Endothelial cell of umbilical vein (primary cell): ENCODE results near the gene LIN7A. TPM values are rescaled to one million over a fixed set of nuclear protein-coding genes. Genes with fewer than 3 reads are reported as not detected.
"Not testable (repeated sequence)": the region's sequence is repeated elsewhere in the genome, so short reads cannot be mapped to it uniquely, and the experiment has no call there.

Experiments used
- BruUV-seq: library from RNA; stranded (reverse); fragments of 400-500 nt; replicated peaks from 2 replicates; lab custom pipeline; 2021; lab: Mats Ljungman, UMichigan
- CTCF ChIA-PET: fragments of 300-600, 350-600 bp; sonication (Branson Sonifier 250); formaldehyde crosslinking; loops from one replicate; lab custom pipeline; 2021; ENCODE audit warnings: antibody characterized with exemption, inconsistent platforms; lab: Charles Lee
- POLR2A ChIA-PET: fragments of 300-600, 350-600 bp; sonication (Branson Sonifier 250); formaldehyde crosslinking; loops from one replicate; lab custom pipeline; 2021; ENCODE audit warnings: antibody characterized with exemption, inconsistent platforms; lab: Charles Lee
- DNase-seq: peaks from one replicate; pipeline ENCODE4 v3.0.0-alpha.2; 2011; ENCODE audit warnings: low read depth, low spot score
- FAIRE-seq: peaks from 2 replicates; lab custom pipeline; 2011; peaks lifted over from hg19 to GRCh38; lab: Jason Lieb, UNC
- H2AFZ ChIP-seq: 2 replicates; pipeline ENCODE4 v1.6.0; 2012; ENCODE audit warnings: low read depth, low read length, control low read depth, inconsistent platforms
- H3K27ac ChIP-seq: 2 replicates; pipeline ENCODE4 v1.5.1; 2011; ENCODE audit warnings: low read depth, mild to moderate bottlenecking, control low read depth, low read length, moderate library complexity; ENCODE audit not compliant: insufficient read depth
- H3K27me3 ChIP-seq, 2 experiments: 2 replicates each; pipeline versions ENCODE4 v1.6.0 to v1.6.1; 2011; ENCODE audit warnings: low read length in 2 of 2, mixed read lengths in 1 of 2; ENCODE audit not compliant: control insufficient read depth in 2 of 2, insufficient read depth in 2 of 2
- H3K36me3 ChIP-seq, 2 experiments: 2 replicates in 1 of 2; 3 replicates in 1 of 2; pipeline ENCODE4 v1.5.1; 2011; ENCODE audit warnings: low read length in 2 of 2, mild to moderate bottlenecking in 1 of 2, moderate library complexity in 1 of 2; ENCODE audit not compliant: control insufficient read depth in 2 of 2, insufficient read depth in 2 of 2; ENCODE audit errors: extremely low read depth in 1 of 2
- H3K4me1 ChIP-seq: 3 replicates; pipeline ENCODE4 v1.5.1; 2011; ENCODE audit warnings: mild to moderate bottlenecking, low read length; ENCODE audit not compliant: control insufficient read depth, insufficient read depth; ENCODE audit errors: extremely low read depth
- H3K4me2 ChIP-seq: 2 replicates; pipeline ENCODE4 v1.6.1; 2011; ENCODE audit warnings: low read length, control low read depth, mixed read lengths; ENCODE audit not compliant: insufficient read depth
- H3K4me3 ChIP-seq, 3 experiments: fragments of 200-600 bp in 1 of 3; sonication (generic), shearing (Covaris generic) in 1 of 3; replicated peaks in 1 of 3; 2 replicates each; pipeline ENCODE4 v1.5.1; 2011 to 2016; ENCODE audit warnings: control low read depth in 3 of 3, low read length in 3 of 3, mild to moderate bottlenecking in 2 of 3, inconsistent platforms in 1 of 3, low read depth in 1 of 3, moderate library complexity in 1 of 3; ENCODE audit not compliant: insufficient read depth in 1 of 3
- H3K79me2 ChIP-seq: 2 replicates; pipeline ENCODE4 v1.6.0; 2012; ENCODE audit warnings: low read length, inconsistent platforms; ENCODE audit not compliant: control insufficient read depth, insufficient read depth
- H3K9ac ChIP-seq: replicated peaks from 2 replicates; pipeline ENCODE3; 2011; ENCODE audit warnings: low read length, control low read depth; ENCODE audit not compliant: insufficient read depth; ENCODE audit errors: extremely low read depth
- H3K9me1 ChIP-seq: replicated peaks from 3 replicates; pipeline ENCODE4 v1.6.0; 2011; ENCODE audit warnings: mild to moderate bottlenecking, low read length; ENCODE audit not compliant: control insufficient read depth, insufficient read depth; ENCODE audit errors: extremely low read depth
- H3K9me3 ChIP-seq: replicated peaks from 2 replicates; pipeline ENCODE4 v1.5.1; 2012; ENCODE audit warnings: low read length, inconsistent platforms; ENCODE audit not compliant: control insufficient read depth, insufficient read depth
- H4K20me1 ChIP-seq: replicated peaks from 2 replicates; pipeline ENCODE3; 2011; ENCODE audit warnings: mild to moderate bottlenecking, low read length; ENCODE audit not compliant: control insufficient read depth, insufficient read depth; ENCODE audit errors: extremely low read depth
- CTCF ChIP-seq, 2 donors: IDR thresholded peaks; 1 replicate in 1 of 2; 2 replicates in 1 of 2; pipeline ENCODE4 v1.5.1; 2011; ENCODE audit warnings: low read length in 2 of 2, mild to moderate bottlenecking in 2 of 2, moderate library complexity in 2 of 2, control low read depth in 1 of 2, inconsistent platforms in 1 of 2, low read depth in 1 of 2; ENCODE audit not compliant: insufficient read depth in 1 of 2; ENCODE audit errors: extremely low read depth in 1 of 2
- EZH2 ChIP-seq: IDR thresholded peaks from 2 replicates; pipeline ENCODE4 v1.6.1; 2012; ENCODE audit warnings: borderline replicate concordance, low read depth, mild to moderate bottlenecking, moderate library complexity, low read length, inconsistent platforms; ENCODE audit not compliant: severe bottlenecking
- FOS ChIP-seq: IDR thresholded peaks from 2 replicates; pipeline ENCODE4 v1.6.1; 2011; ENCODE audit warnings: mild to moderate bottlenecking, low read length, moderate library complexity, borderline replicate concordance; ENCODE audit not compliant: insufficient read depth
- GATA2 ChIP-seq: IDR thresholded peaks from 2 replicates; pipeline ENCODE4 v1.7.0; 2011; ENCODE audit warnings: low read depth, mild to moderate bottlenecking, moderate library complexity, mixed read lengths, low read length; ENCODE audit not compliant: insufficient read length, insufficient read depth
- JUN ChIP-seq: IDR thresholded peaks from 2 replicates; pipeline ENCODE4 v1.6.1; 2011; ENCODE audit warnings: borderline replicate concordance, low read depth; ENCODE audit not compliant: insufficient read length, insufficient read depth
- MAX ChIP-seq: IDR thresholded peaks from 2 replicates; pipeline ENCODE4 v1.6.1; 2011; ENCODE audit not compliant: insufficient read depth, insufficient read length
- MYC ChIP-seq: IDR thresholded peaks from one replicate; pipeline ENCODE4 v1.6.1; 2011; ENCODE audit warnings: mild to moderate bottlenecking, low read depth, low read length
- POLR2A ChIP-seq: IDR thresholded peaks from 2 replicates; pipeline ENCODE4 v1.6.1; 2012; ENCODE audit warnings: low read depth, mild to moderate bottlenecking, control low read depth, low read length
- POLR2AphosphoS5 ChIP-seq: IDR thresholded peaks from 2 replicates; pipeline ENCODE4 v1.6.1; 2012; ENCODE audit warnings: low read depth, mild to moderate bottlenecking, control low read depth, low read length, moderate library complexity; ENCODE audit not compliant: insufficient read depth
- dilution Hi-C: fragments of 300-500 bp; cut with MboI; formaldehyde crosslinking; loops from one replicate; pipeline ENCODE4 v1.15.0; 2019; ENCODE audit warnings: low sequenced_read_pairs; ENCODE audit not compliant: extremely low pct_ligation_motif_present
- intact Hi-C: fragments of 100-400 bp; cut with micrococcal nuclease; formaldehyde crosslinking; loops from one replicate; pipeline ENCODE4 v1.10.0; 2022
- polyA plus RNA-seq, 4 experiments: library from polyadenylated mRNA; depleted of rRNA in 3 of 4; stranded (reverse) in 3 of 4; unstranded in 1 of 4; fragments of >200 nt; gene quantifications; 2 replicates each; pipeline versions ENCODE4 v1.2.1 to v1.2.3, GENCODE V29; 2011 to 2012; ENCODE audit warnings: missing spikeins in 1 of 4
- total RNA-seq: library from RNA; stranded (reverse); gene quantifications from 2 replicates; pipeline ENCODE4 v1.2.3, GENCODE V29; 2021

LIN7A gene
- total and polyA plus RNA-seq, 2 donors (not counting 3 experiments of a cell fraction or from before 2014, with no cell fraction given), result 1.6 to 4.3 TPM

GRCh38 chr12:80881106-80881505 lies 56.6 kb downstream of the LIN7A start:
- Histone ChIP-seq H3K4me1 (no peaks in the 10 kb centered on the region), H3K27me3 (no peaks in the 10 kb centered on the region), H4K20me1 (no peaks in the 10 kb centered on the region), H3K4me2 (no peak overlapping the region), H3K36me3 (no peaks in the 10 kb centered on the region), H3K9ac (no peak overlapping the region), H3K9me1 (no peaks in the 10 kb centered on the region), H2AFZ (no peak overlapping the region), H3K9me3 (no peaks in the 10 kb centered on the region), H3K27ac (no peak overlapping the region), H3K4me3 (no peak overlapping the region), H3K79me2 (no peaks in the 10 kb centered on the region)
- no TSS peak for BruUV-seq
- DNase-seq, result no peak
- dilution Hi-C loops, result no loop called here
- POLR2A ChIA-PET, result no interaction called here
- intact Hi-C loops, result no loop called here
- TF ChIP-seq MAX, result no peak
- TF ChIP-seq CTCF (IDR thresholded peaks at IDR 0.05; ENCODE audit: extremely low read depth in 1 of 2, insufficient read depth in 1 of 2, low read depth in 1 of 2, low read length in 2 of 2), result no peak
- TF ChIP-seq JUN, result no peak
- TF ChIP-seq POLR2AphosphoS5, result no peak
- TF ChIP-seq FOS, result no peak
- TF ChIP-seq MYC, result no peak
- no peak for TF ChIP-seq EZH2
- no peak for TF ChIP-seq GATA2
- no peak for TF ChIP-seq POLR2A
- CTCF ChIA-PET, result interaction anchor here (0.7 to 0.8 kb wide), 2 partner anchors 10 to 44 kb away, joined by 3 read pairs; no protein-coding TSS in a partner anchor
- FAIRE-seq, result no peak

- H3K27me3 ChIP-seq, POLR2A ChIA-PET, intact Hi-C loops, DNase-seq, CTCF ChIA-PET, H3K4me2 ChIP-seq, H3K9ac ChIP-seq, H3K27ac ChIP-seq, H4K20me1 ChIP-seq, BruUV-seq, H3K4me1 ChIP-seq, dilution Hi-C loops, H3K36me3 ChIP-seq, H2AFZ ChIP-seq, H3K4me3 ChIP-seq, FAIRE-seq, H3K9me1 ChIP-seq, H3K79me2 ChIP-seq, H3K9me3 ChIP-seq: not testable (repeated sequence)
Observed at GRCh38 chr12:80878452-80878851, 59.3 kb downstream of the LIN7A start.
